Measurements from ENCODE around the gene NHLRC4. TPM values are rescaled to one million over a fixed set of nuclear protein-coding genes. Genes with fewer than 3 reads are reported as not detected.

The NHLRC4 gene
- total RNA-seq, 1 donor from 2014 or later = 0.74 TPM

DNA sequence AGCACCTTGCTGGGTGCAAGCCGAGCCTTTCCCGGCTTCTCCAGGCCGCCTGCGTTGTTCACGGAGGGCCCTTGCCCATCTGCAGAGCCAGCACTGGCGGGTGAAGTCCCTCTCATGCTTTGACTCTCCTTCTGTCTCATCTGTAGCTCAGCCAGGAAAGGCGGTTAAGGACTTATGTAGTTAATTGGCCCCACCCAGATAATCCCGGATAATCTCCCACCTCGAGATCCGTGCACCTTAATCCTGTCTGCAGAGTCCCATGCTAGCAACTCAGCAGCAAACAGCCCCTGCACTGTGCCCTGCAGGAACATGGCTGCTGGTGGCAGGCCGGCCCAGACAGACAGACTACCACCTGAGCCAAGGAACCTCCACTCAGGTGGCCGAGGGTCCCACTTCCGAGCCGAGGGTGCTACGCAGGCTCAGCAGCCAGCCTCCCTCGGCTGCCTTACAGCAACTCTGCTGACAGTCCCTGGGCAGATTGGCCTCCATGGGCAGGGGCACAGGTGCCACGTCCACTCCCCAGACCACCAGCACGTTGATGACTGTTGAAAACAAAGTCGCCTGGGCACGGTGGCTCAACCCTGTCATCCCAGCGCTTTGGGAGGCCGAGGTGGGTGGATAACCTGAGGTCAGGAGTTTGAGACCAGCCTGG, 40.0 kb downstream of the NHLRC4 start:
- no peak for TF ChIP-seq POLR2A (IDR thresholded peaks at IDR 0.05)
- no peak for DNase-seq (ENCODE audit: extremely low spot score in 2 of 2)
- Histone ChIP-seq H3K4me1 (peaks cover 11% of the 10 kb centered on the region), H3K4me3 (no peak overlapping the region), H3K27ac (no peak overlapping the region), H3K27me3 (no peaks in the 10 kb centered on the region), H3K36me3 (no peaks in the 10 kb centered on the region), H3K9me3 (no peaks in the 10 kb centered on the region)
- intact Hi-C loops (cut with DNase I) = no loop called here

DNA sequence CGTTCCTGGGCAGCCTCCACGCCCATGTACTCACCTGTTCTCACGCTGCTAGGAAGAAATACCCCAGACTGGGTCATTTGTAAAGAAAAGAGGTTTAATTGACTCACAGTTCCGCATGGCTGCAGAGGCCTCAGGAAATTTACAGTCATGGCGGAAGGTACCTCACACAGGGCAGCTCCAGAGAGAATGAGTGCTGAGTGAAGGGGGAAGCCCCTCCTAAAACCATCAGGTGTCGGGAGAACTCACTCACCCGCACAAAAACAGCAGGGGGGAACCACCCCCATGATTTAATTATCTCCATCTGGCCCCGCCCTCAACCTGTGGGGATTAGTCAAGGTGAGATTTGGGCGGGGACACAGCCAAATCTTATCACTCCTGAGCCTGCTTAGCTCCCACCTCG, 41.2 kb downstream of the NHLRC4 start:
- no peak for DNase-seq (ENCODE audit: extremely low spot score in 2 of 2)
- no peak overlapping the region for H3K4me3 ChIP-seq
- H3K4me1 ChIP-seq = peaks cover 11% of the 10 kb centered on the region
- H3K27ac ChIP-seq = no peak overlapping the region
- intact Hi-C loops (cut with DNase I) = no loop called here
- TF ChIP-seq POLR2AphosphoS5 (IDR thresholded peaks at IDR 0.05; ENCODE audit: insufficient read depth in 1 of 2, low read depth in 1 of 2) = no peak
- TF ChIP-seq, protein P1, sequence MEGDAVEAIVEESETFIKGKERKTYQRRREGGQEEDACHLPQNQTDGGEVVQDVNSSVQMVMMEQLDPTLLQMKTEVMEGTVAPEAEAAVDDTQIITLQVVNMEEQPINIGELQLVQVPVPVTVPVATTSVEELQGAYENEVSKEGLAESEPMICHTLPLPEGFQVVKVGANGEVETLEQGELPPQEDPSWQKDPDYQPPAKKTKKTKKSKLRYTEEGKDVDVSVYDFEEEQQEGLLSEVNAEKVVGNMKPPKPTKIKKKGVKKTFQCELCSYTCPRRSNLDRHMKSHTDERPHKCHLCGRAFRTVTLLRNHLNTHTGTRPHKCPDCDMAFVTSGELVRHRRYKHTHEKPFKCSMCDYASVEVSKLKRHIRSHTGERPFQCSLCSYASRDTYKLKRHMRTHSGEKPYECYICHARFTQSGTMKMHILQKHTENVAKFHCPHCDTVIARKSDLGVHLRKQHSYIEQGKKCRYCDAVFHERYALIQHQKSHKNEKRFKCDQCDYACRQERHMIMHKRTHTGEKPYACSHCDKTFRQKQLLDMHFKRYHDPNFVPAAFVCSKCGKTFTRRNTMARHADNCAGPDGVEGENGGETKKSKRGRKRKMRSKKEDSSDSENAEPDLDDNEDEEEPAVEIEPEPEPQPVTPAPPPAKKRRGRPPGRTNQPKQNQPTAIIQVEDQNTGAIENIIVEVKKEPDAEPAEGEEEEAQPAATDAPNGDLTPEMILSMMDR (IDR thresholded peaks at IDR 0.05) = no peak
- TF ChIP-seq POLR2A (IDR thresholded peaks at IDR 0.05) = no peak
- no peaks in the 10 kb centered on the region for H3K36me3 ChIP-seq
- no peaks in the 10 kb centered on the region for H3K27me3 ChIP-seq
- H3K9me3 ChIP-seq = no peaks in the 10 kb centered on the region

DNA sequence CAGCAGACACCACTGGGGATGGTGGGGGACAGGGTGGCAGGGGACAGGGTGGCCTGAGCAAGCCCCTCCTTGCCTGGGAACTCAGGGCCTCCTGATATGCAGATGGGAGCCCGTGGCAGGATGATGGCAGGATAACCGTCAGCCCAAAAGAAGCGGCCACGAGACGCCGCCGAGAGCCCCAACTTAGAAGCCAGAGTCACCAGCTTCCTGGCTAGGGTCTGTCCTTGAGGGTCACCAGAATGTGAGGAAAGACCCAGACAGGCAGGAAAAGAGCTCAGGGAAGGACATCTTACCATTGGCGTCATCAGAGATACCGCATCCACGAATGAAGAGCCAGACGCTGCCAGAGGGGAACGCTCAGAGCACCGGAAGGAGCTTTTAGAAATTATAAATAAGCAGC, 42.5 kb downstream of the NHLRC4 start:
- Histone ChIP-seq H3K4me3 (no peak overlapping the region), H3K27me3 (no peaks in the 10 kb centered on the region), H3K27ac (no peak overlapping the region), H3K4me1 (peaks cover 11% of the 10 kb centered on the region), H3K9me3 (no peaks in the 10 kb centered on the region), H3K36me3 (no peaks in the 10 kb centered on the region)
- TF ChIP-seq POLR2AphosphoS5 (IDR thresholded peaks at IDR 0.05; ENCODE audit: insufficient read depth in 1 of 2, low read depth in 1 of 2) = no peak
- no peak for TF ChIP-seq POLR2A (IDR thresholded peaks at IDR 0.05)
- TF ChIP-seq, protein P1 (IDR thresholded peaks at IDR 0.05) = no peak
- intact Hi-C loops (cut with DNase I) = no loop called here
- DNase-seq (ENCODE audit: extremely low spot score in 2 of 2) = no peak

DNA sequence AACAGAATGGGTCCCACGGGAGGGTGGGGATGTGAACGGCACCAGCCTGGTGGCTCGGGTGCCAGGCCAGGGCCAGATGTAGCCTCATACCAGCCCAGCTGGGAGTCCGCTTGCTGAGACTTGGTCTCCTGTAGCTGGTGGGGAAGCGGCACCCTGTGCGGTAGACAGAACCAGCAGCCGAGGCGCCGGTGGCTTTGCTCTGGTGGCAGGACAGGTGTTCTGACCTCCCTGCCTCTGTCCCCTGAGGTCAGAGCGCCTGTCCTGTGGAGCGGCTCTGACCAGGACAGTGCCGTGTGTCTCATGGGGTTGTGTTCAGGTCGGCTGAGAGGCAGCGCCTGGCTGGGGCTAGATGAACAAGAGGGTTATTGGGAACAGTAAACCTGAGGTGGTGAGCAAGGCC, 43.2 kb downstream of the NHLRC4 start:
- TF ChIP-seq POLR2AphosphoS5 (IDR thresholded peaks at IDR 0.05; ENCODE audit: insufficient read depth in 1 of 2, low read depth in 1 of 2) (no peak), POLR2A (IDR thresholded peaks at IDR 0.05) (no peak)
- TF ChIP-seq, protein P1 (IDR thresholded peaks at IDR 0.05) = no peak
- DNase-seq (ENCODE audit: extremely low spot score in 2 of 2) = no peak
- no peak overlapping the region for H3K4me3 ChIP-seq
- H3K36me3 ChIP-seq = no peaks in the 10 kb centered on the region
- no peaks in the 10 kb centered on the region for H3K27me3 ChIP-seq
- intact Hi-C loops (cut with DNase I) = no loop called here
- no peaks in the 10 kb centered on the region for H3K9me3 ChIP-seq
- H3K27ac ChIP-seq = no peak overlapping the region
- peaks cover 11% of the 10 kb centered on the region for H3K4me1 ChIP-seq

DNA sequence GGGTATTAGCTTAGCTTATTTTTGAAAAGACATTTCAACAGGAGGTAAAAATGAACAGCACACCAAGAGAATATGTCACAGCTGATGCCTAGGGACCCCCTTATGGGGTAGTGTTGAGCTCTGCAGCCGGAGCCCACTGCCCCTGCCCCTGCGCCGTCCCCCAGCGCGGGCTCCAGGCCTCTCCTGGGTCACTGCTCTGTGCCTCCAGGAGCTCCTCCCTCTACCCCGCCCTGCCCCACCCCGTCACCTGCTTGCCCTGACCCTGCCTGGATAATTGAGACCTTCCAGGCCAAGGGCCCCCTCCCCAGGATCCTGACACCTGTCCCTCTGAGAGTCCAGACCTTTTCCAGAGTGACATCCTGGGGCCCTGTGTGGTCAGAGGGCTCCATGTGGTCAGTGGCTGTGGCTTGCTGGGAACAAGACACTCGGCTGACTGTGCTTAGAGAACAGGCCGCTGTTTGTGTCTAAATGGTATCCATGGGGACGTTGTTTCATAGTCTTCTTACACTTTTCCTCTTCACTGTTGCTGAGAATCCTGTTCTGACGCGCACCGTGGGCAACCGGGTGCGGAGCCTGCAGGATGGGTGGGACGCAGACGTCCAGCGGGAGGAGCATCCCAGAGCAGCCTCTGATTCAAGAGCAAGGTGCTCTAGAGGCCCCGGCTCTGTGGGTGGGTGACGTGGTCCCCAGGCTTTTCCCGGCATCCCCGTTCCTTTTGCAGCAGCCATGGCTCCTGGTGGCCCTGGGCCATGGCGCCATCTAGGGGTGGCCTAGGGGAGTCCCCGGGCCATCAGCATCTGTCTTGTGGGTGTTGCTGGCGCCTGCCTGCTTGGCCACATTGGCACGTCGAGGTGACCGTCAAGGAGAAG, 43.9 kb downstream of the NHLRC4 start:
- Histone ChIP-seq H3K27ac (no peak overlapping the region), H3K9me3 (no peaks in the 10 kb centered on the region), H3K36me3 (no peaks in the 10 kb centered on the region), H3K4me3 (no peak overlapping the region), H3K4me1 (peaks cover 11% of the 10 kb centered on the region), H3K27me3 (no peaks in the 10 kb centered on the region)
- intact Hi-C loops (cut with DNase I) = no loop called here
- no peak for DNase-seq (ENCODE audit: extremely low spot score in 2 of 2)
- TF ChIP-seq POLR2AphosphoS5 (IDR thresholded peaks at IDR 0.05; ENCODE audit: insufficient read depth in 1 of 2, low read depth in 1 of 2) = no peak
- TF ChIP-seq, protein P1 (IDR thresholded peaks at IDR 0.05) = peak in 2 of 3 experiments; percentile 39 to 45

Data from vagina (tissue), 2 donors.